Natural killer cell (primary cell): ENCODE measurements around the gene DDN. TPM values are rescaled to one million over a fixed set of nuclear protein-coding genes. Genes with fewer than 3 reads are reported as not detected.
A peak's percentile ranks its signal among the peaks of the same experiment; 100 is the strongest.

Experiments used
- ATAC-seq, 3 donors: fragments of 150-1000 bp in 2 of 3; fragments of 200-7000 bp in 1 of 3; cut with Tn5 transposase; 1 replicate in 1 of 3; 2 replicates in 2 of 3; pipeline ENCODE4 v1.10.0; 2021; ENCODE audit warnings: mild to moderate bottlenecking in 2 of 3, moderate library complexity in 2 of 3
- DNase-seq, 2 donors: peaks; one replicate each; pipeline versions ENCODE4 v3.0.0 to v3.0.0-alpha.2; 2013 to 2021; ENCODE audit warnings: mixed read lengths in 1 of 2
- H3K27ac ChIP-seq: one replicate; pipeline ENCODE4 v1.5.1; 2013; ENCODE audit warnings: mild to moderate bottlenecking, low read length
- H3K27me3 ChIP-seq: one replicate; pipeline ENCODE4 v1.6.1; 2013; ENCODE audit warnings: low read length; ENCODE audit not compliant: control insufficient read depth, insufficient read depth
- H3K36me3 ChIP-seq: one replicate; pipeline ENCODE4 v1.6.1; 2013; ENCODE audit warnings: low read length; ENCODE audit not compliant: control insufficient read depth, insufficient read depth
- H3K4me1 ChIP-seq: one replicate; pipeline ENCODE4 v1.6.1; 2013; ENCODE audit warnings: low read length; ENCODE audit not compliant: control insufficient read depth, insufficient read depth
- H3K4me3 ChIP-seq: one replicate; pipeline ENCODE4 v1.5.1; 2013; ENCODE audit warnings: low read length
- H3K9me3 ChIP-seq: one replicate; pipeline ENCODE4 v1.6.1; 2013; ENCODE audit warnings: low read length; ENCODE audit not compliant: control insufficient read depth, insufficient read depth
- H3K27ac Mint-ChIP-seq, 2 donors: one replicate each; pipeline ENCODE4 v1.8.0; 2022; ENCODE audit warnings: mild to moderate bottlenecking in 2 of 2, mixed read lengths in 2 of 2, moderate library complexity in 1 of 2
- H3K27me3 Mint-ChIP-seq, 2 donors: one replicate each; pipeline ENCODE4 v1.8.0; 2022; ENCODE audit warnings: low read depth in 2 of 2, mixed read lengths in 2 of 2
- H3K36me3 Mint-ChIP-seq: one replicate; pipeline ENCODE4 v1.8.0; 2022; ENCODE audit warnings: mixed read lengths
- H3K4me1 Mint-ChIP-seq, 2 donors: one replicate each; pipeline ENCODE4 v1.8.0; 2022; ENCODE audit warnings: mixed read lengths in 2 of 2
- H3K4me3 Mint-ChIP-seq: one replicate; pipeline ENCODE4 v1.8.0; 2022; ENCODE audit warnings: mild to moderate bottlenecking, moderate library complexity, mixed read lengths
- H3K9me3 Mint-ChIP-seq, 2 donors: one replicate each; pipeline ENCODE4 v1.8.0; 2022; ENCODE audit warnings: mixed read lengths in 2 of 2
- WGBS: methylation state at CpG from one replicate; pipeline ENCODE4 v1.1.7; 2013; ENCODE audit warnings: missing lambda C conversion rate; ENCODE audit not compliant: insufficient coverage; 5-methylcytosine and 5-hydroxymethylcytosine counted together
- intact Hi-C: fragments of 100-400 bp; cut with micrococcal nuclease; formaldehyde crosslinking; loops from one replicate; pipeline ENCODE4 v1.14.2; 2022
- total RNA-seq, 4 donors: library from RNA; stranded (reverse); fragments of 120-200 nt in 1 of 4; gene quantifications; one replicate each; pipeline versions ENCODE4 v1.2.3 to v1.2.4, GENCODE V29; 2013 to 2022
- TF ChIP-seq, protein P1 (sequence below): fragments of 200-600 bp; IDR thresholded peaks from one replicate; pipeline ENCODE4 v1.8.0; 2022; ENCODE audit warnings: antibody characterized with exemption

Gene DDN
- total RNA-seq, 3 donors from 2014 or later (not counting 1 experiment from before 2014, with no cell fraction given) = 1.1 to 3.4 (median 1.4) TPM

DNA sequence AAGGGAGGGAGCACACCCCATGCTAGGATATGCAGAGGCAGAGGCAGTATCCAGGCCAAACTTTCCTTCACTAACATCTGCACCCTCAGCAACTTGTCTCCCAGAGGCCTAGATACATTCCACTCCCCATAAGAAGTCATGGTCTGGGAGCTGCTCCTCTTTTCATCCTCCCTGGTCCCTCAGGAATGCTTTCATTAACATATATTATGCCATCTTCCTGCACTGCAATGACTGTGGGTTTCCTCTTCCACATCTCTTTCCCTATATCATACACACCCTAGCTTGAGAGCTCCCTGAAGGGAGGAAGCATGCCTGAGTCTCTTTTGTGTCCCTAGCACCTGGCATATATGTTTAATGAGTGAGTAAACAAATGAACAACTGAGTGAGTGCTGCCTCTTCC lies 8.6 kb downstream of the DDN start:
- Mint-ChIP-seq H3K27ac (no peak overlapping the region), H3K27me3 (peaks cover 44 to 53% of the 10 kb centered on the region in 2 donors), H3K4me3 (no peak overlapping the region), H3K36me3 (no peaks in the 10 kb centered on the region), H3K9me3 (no peaks in the 10 kb centered on the region), H3K4me1 (peaks cover 12 to 15% of the 10 kb centered on the region in 2 donors)
- H3K4me1 ChIP-seq = peaks cover 12% of the 10 kb centered on the region
- H3K36me3 ChIP-seq = no peaks in the 10 kb centered on the region
- no peak overlapping the region for H3K27ac ChIP-seq
- no peak overlapping the region for H3K4me3 ChIP-seq
- intact Hi-C loops = no loop called here
- ATAC-seq (no peak), DNase-seq (no peak)
- TF ChIP-seq, protein P1, sequence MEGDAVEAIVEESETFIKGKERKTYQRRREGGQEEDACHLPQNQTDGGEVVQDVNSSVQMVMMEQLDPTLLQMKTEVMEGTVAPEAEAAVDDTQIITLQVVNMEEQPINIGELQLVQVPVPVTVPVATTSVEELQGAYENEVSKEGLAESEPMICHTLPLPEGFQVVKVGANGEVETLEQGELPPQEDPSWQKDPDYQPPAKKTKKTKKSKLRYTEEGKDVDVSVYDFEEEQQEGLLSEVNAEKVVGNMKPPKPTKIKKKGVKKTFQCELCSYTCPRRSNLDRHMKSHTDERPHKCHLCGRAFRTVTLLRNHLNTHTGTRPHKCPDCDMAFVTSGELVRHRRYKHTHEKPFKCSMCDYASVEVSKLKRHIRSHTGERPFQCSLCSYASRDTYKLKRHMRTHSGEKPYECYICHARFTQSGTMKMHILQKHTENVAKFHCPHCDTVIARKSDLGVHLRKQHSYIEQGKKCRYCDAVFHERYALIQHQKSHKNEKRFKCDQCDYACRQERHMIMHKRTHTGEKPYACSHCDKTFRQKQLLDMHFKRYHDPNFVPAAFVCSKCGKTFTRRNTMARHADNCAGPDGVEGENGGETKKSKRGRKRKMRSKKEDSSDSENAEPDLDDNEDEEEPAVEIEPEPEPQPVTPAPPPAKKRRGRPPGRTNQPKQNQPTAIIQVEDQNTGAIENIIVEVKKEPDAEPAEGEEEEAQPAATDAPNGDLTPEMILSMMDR = no peak
- H3K9me3 ChIP-seq = no peaks in the 10 kb centered on the region
- H3K27me3 ChIP-seq = peaks cover 18% of the 10 kb centered on the region

DNA sequence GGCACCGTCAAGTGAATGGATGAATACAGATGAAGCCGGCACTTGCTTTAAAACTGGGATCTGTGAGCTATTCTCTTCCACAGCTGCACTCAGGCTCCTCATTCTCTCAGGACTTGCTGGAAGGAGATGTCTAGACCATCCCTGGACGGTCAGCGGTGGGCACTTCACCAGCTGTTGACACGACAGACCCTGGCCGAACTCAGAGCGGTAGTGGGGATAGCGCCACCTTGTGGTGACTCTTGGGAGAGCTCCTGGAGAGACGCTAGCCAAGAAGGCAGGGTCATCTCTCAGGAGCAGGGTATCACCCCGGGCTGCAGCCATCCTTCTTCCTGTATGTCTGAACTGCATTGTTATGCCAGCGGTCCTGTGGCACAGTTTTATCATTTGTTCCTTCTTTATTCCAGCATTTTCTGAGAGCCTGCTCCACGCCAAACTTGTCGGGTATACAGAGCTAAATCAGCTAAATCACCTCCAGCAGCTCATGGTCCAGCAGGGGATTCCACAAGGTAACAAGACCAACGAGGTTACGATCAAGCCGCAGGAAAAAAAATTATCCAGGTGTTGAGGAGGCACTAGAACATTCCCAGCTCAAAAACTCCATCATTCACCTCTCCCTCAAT lies 11.0 kb downstream of the DDN start:
- 24% methylated on average over 16 of the region's 16 CpGs for WGBS
- peak; percentile 86 to 97 (median 90) for ATAC-seq
- peaks cover 5 to 8% of the 10 kb centered on the region in 2 donors for H3K4me1 Mint-ChIP-seq
- Histone ChIP-seq H3K4me1 (peaks cover 5% of the 10 kb centered on the region), H3K36me3 (no peaks in the 10 kb centered on the region), H3K4me3 (no peak overlapping the region), H3K9me3 (no peaks in the 10 kb centered on the region), H3K27me3 (peaks cover 7% of the 10 kb centered on the region), H3K27ac (no peak overlapping the region)
- H3K27ac Mint-ChIP-seq = no peak overlapping the region
- H3K36me3 Mint-ChIP-seq = no peaks in the 10 kb centered on the region
- no peaks in the 10 kb centered on the region for H3K9me3 Mint-ChIP-seq
- peak; percentile 77 to 86 for DNase-seq
- intact Hi-C loops = loop anchor here (1.0 to 5.0 kb wide), 3 partner anchors 14 to 135 kb away; a partner anchor contains a TSS
- H3K4me3 Mint-ChIP-seq = no peak overlapping the region
- TF ChIP-seq, protein P1 = peak; percentile 87
- H3K27me3 Mint-ChIP-seq = peaks cover 35% of the 10 kb centered on the region in 2 donors

DNA sequence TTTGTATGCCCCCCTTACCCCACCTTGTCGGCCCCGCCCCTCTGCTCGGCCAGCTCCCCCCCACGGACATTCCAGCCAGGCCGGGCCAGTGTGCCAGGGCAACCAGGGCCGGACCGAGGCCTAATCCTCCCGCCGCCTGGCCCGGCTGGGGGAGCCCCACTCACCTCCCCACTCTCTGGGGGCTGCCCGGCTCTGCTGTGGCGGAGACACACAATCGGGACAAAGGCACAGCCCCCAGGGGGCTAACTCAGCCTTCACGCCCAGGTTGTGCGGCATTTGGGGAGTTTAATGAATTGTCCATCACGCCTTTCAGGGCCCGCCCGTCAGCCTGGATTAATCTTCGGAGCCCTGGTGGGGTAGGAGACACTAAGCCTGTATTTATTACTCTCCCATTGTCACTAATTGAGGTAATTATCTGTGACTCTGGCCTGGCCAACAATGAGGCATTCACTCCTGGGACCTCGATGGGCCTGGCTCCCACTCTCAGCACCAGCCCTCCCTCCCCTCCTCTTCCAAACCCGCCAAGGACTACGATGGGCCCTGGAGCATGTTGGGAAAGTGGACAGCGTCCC lies 12.4 kb downstream of the DDN start:
- Mint-ChIP-seq H3K4me3 (no peak overlapping the region), H3K27me3 (peaks cover 42 to 43% of the 10 kb centered on the region in 2 donors), H3K4me1 (peaks cover 14 to 17% of the 10 kb centered on the region in 2 donors), H3K9me3 (no peaks in the 10 kb centered on the region), H3K36me3 (no peaks in the 10 kb centered on the region), H3K27ac (no peak overlapping the region)
- Histone ChIP-seq H3K4me1 (peaks cover 8% of the 10 kb centered on the region), H3K27me3 (peaks cover 3% of the 10 kb centered on the region), H3K36me3 (no peaks in the 10 kb centered on the region), H3K9me3 (no peaks in the 10 kb centered on the region), H3K27ac (no peak overlapping the region), H3K4me3 (no peak overlapping the region)
- 71% methylated on average over 21 of the region's 23 CpGs for WGBS
- intact Hi-C loops = loop anchor here (5.0 kb wide), 1 partner anchor 85 kb away; a partner anchor contains a TSS
- DNase-seq (no peak), ATAC-seq (no peak)
- TF ChIP-seq, protein P1 = no peak
